WTC11 (cell line): Measurements from ENCODE around the gene ZNF324. TPM values are rescaled to one million over a fixed set of nuclear protein-coding genes. Genes with fewer than 3 reads are reported as not detected.

Experiments
- AR ChIP-seq: fragments of 250-450 bp; sonication (Bioruptor Pico); IDR thresholded peaks from 2 replicates; pipeline ENCODE4 v1.9.0; 2021; ENCODE audit warnings: mild to moderate bottlenecking
- CREB1 ChIP-seq: sonication (generic); formaldehyde crosslinking; IDR thresholded peaks from 2 replicates; pipeline ENCODE4 v1.8.0; 2023; ENCODE audit warnings: mild to moderate bottlenecking, missing genetic modification reagents
- E2F1 ChIP-seq: sonication (generic); formaldehyde crosslinking; IDR thresholded peaks from 2 replicates; pipeline ENCODE4 v1.8.0; 2022; ENCODE audit warnings: mild to moderate bottlenecking, missing genetic modification reagents
- ELF4 ChIP-seq: sonication (generic); formaldehyde crosslinking; IDR thresholded peaks from 2 replicates; pipeline ENCODE4 v1.8.1; 2022; ENCODE audit warnings: low read depth, mild to moderate bottlenecking, moderate library complexity, missing genetic modification reagents
- FOXJ3 ChIP-seq: sonication (generic); formaldehyde crosslinking; IDR thresholded peaks from 2 replicates; pipeline ENCODE4 v1.9.0; 2021; ENCODE audit warnings: missing genetic modification reagents, mild to moderate bottlenecking, borderline replicate concordance
- FOXP1 ChIP-seq: sonication (generic); formaldehyde crosslinking; IDR thresholded peaks from 2 replicates; pipeline ENCODE4 v1.8.0; 2022; ENCODE audit warnings: missing genetic modification reagents, mild to moderate bottlenecking, moderate library complexity, borderline replicate concordance
- IRF2 ChIP-seq: sonication (generic); formaldehyde crosslinking; IDR thresholded peaks from 2 replicates; pipeline ENCODE4 v1.8.0; 2022; ENCODE audit warnings: low read depth, missing genetic modification reagents, borderline replicate concordance
- MAX ChIP-seq: sonication (generic); formaldehyde crosslinking; IDR thresholded peaks from 2 replicates; pipeline ENCODE4 v1.8.0; 2022; ENCODE audit warnings: mild to moderate bottlenecking, missing genetic modification reagents
- MYBL2 ChIP-seq: sonication (generic); formaldehyde crosslinking; IDR thresholded peaks from 2 replicates; pipeline ENCODE4 v1.8.1; 2023; ENCODE audit warnings: mild to moderate bottlenecking, moderate library complexity, missing genetic modification reagents
- NFE2L1 ChIP-seq: sonication (generic); formaldehyde crosslinking; IDR thresholded peaks from 2 replicates; pipeline ENCODE4 v1.8.1; 2023; ENCODE audit warnings: missing genetic modification reagents
- NR1H2 ChIP-seq: sonication (generic); formaldehyde crosslinking; IDR thresholded peaks from 2 replicates; pipeline ENCODE4 v1.9.0; 2021; ENCODE audit warnings: mild to moderate bottlenecking, moderate library complexity, missing genetic modification reagents
- PRDM15 ChIP-seq: sonication (generic); formaldehyde crosslinking; IDR thresholded peaks from 2 replicates; pipeline ENCODE4 v1.8.0; 2022; ENCODE audit warnings: missing genetic modification reagents
- PREB ChIP-seq: sonication (generic); formaldehyde crosslinking; IDR thresholded peaks from 2 replicates; pipeline ENCODE4 v1.8.1; 2022; ENCODE audit warnings: mild to moderate bottlenecking, missing genetic modification reagents, moderate library complexity, borderline replicate concordance
- SOX15 ChIP-seq: fragments of 250-450 bp; sonication (Bioruptor Pico); IDR thresholded peaks from 2 replicates; pipeline ENCODE4 v1.9.0; 2021; ENCODE audit warnings: mild to moderate bottlenecking
- TEAD4 ChIP-seq: sonication (generic); formaldehyde crosslinking; IDR thresholded peaks from 2 replicates; pipeline ENCODE4 v1.8.0; 2022; ENCODE audit warnings: mild to moderate bottlenecking, missing genetic modification reagents
- TP53 ChIP-seq: sonication (generic); formaldehyde crosslinking; IDR thresholded peaks from 2 replicates; pipeline ENCODE4 v1.8.1; 2023; ENCODE audit warnings: mild to moderate bottlenecking, missing genetic modification reagents
- USF1 ChIP-seq: sonication (generic); formaldehyde crosslinking; IDR thresholded peaks from 2 replicates; pipeline ENCODE4 v1.8.0; 2022; ENCODE audit warnings: mild to moderate bottlenecking, missing genetic modification reagents
- ZBTB21 ChIP-seq: sonication (generic); formaldehyde crosslinking; IDR thresholded peaks from 2 replicates; pipeline ENCODE4 v1.8.1; 2023; ENCODE audit warnings: mild to moderate bottlenecking, missing genetic modification reagents, borderline replicate concordance
- ZNF532 ChIP-seq: fragments of 250-450 bp; sonication (Bioruptor Pico); IDR thresholded peaks from 2 replicates; pipeline ENCODE4 v1.9.0; 2021; ENCODE audit warnings: mild to moderate bottlenecking, borderline replicate concordance
- ZSCAN18 ChIP-seq: fragments of 250-450 bp; sonication (Bioruptor Pico); IDR thresholded peaks from 2 replicates; pipeline ENCODE4 v2.1.2; 2022; ENCODE audit warnings: mild to moderate bottlenecking, moderate library complexity
- total RNA-seq: library from RNA; stranded (reverse); gene quantifications from 3 replicates; pipeline ENCODE4 v1.2.3, GENCODE V29; 2021

ZNF324 gene
- total RNA-seq, 1 experiment from 2014 or later, result 5.9 TPM

GRCh38 chr19:58513694-58514563 lies 47.0 kb downstream of the ZNF324 start (continued):
- peak; percentile 93 for TF ChIP-seq MAX (CRISPR knock-in tag)
- TF ChIP-seq ZNF532, result no peak
- TF ChIP-seq ZBTB21 (CRISPR knock-in tag), result peak; percentile 92; the same call in 1 of the 2 replicates
- no peak for TF ChIP-seq USF1 (CRISPR knock-in tag)
- TF ChIP-seq TEAD4 (CRISPR knock-in tag), result no peak
- no peak for TF ChIP-seq ZSCAN18
- TF ChIP-seq PRDM15 (CRISPR knock-in tag), result peak; percentile 19; the same call in 1 of the 2 replicates
- TF ChIP-seq FOXJ3 (CRISPR knock-in tag), result no peak
- no peak for TF ChIP-seq PREB (CRISPR knock-in tag)
- TF ChIP-seq FOXP1 (CRISPR knock-in tag), result peak; percentile 91; the same call in 1 of the 2 replicates
- no peak for TF ChIP-seq SOX15
- no peak for TF ChIP-seq AR
- TF ChIP-seq ELF4 (CRISPR knock-in tag), result no peak
- TF ChIP-seq IRF2 (CRISPR knock-in tag), result no peak
- no peak for TF ChIP-seq NR1H2 (CRISPR knock-in tag)
- 0 out of 2 replicates have a peak, but pooled peaks have one; percentile 37 for TF ChIP-seq E2F1 (CRISPR knock-in tag)
- peak; percentile 16; the same call in 1 of the 2 replicates for TF ChIP-seq NFE2L1 (CRISPR knock-in tag)
- TF ChIP-seq MYBL2 (CRISPR knock-in tag), result no peak
- TF ChIP-seq TP53 (CRISPR knock-in tag), result peak; percentile 72
- TF ChIP-seq CREB1 (CRISPR knock-in tag), result no peak
